Natural killer cell (primary cell): ENCODE data around the gene POLR2M. TPM values are rescaled to one million over a fixed set of nuclear protein-coding genes. Genes with fewer than 3 reads are reported as not detected.

Experiments used
- ATAC-seq, 3 donors: fragments of 150-1000 bp in 2 of 3; fragments of 200-7000 bp in 1 of 3; cut with Tn5 transposase; 1 replicate in 1 of 3; 2 replicates in 2 of 3; pipeline ENCODE4 v1.10.0; 2021; ENCODE audit warnings: mild to moderate bottlenecking in 2 of 3, moderate library complexity in 2 of 3
- DNase-seq, 2 donors: peaks; one replicate each; pipeline versions ENCODE4 v3.0.0 to v3.0.0-alpha.2; 2013 to 2021; ENCODE audit warnings: mixed read lengths in 1 of 2
- H3K27ac ChIP-seq: one replicate; pipeline ENCODE4 v1.5.1; 2013; ENCODE audit warnings: mild to moderate bottlenecking, low read length
- H3K27me3 ChIP-seq: one replicate; pipeline ENCODE4 v1.6.1; 2013; ENCODE audit warnings: low read length; ENCODE audit not compliant: control insufficient read depth, insufficient read depth
- H3K36me3 ChIP-seq: one replicate; pipeline ENCODE4 v1.6.1; 2013; ENCODE audit warnings: low read length; ENCODE audit not compliant: control insufficient read depth, insufficient read depth
- H3K4me1 ChIP-seq: one replicate; pipeline ENCODE4 v1.6.1; 2013; ENCODE audit warnings: low read length; ENCODE audit not compliant: control insufficient read depth, insufficient read depth
- H3K4me3 ChIP-seq: one replicate; pipeline ENCODE4 v1.5.1; 2013; ENCODE audit warnings: low read length
- H3K9me3 ChIP-seq: one replicate; pipeline ENCODE4 v1.6.1; 2013; ENCODE audit warnings: low read length; ENCODE audit not compliant: control insufficient read depth, insufficient read depth
- H3K27ac Mint-ChIP-seq, 2 donors: one replicate each; pipeline ENCODE4 v1.8.0; 2022; ENCODE audit warnings: mild to moderate bottlenecking in 2 of 2, mixed read lengths in 2 of 2, moderate library complexity in 1 of 2
- H3K27me3 Mint-ChIP-seq, 2 donors: one replicate each; pipeline ENCODE4 v1.8.0; 2022; ENCODE audit warnings: low read depth in 2 of 2, mixed read lengths in 2 of 2
- H3K36me3 Mint-ChIP-seq: one replicate; pipeline ENCODE4 v1.8.0; 2022; ENCODE audit warnings: mixed read lengths
- H3K4me1 Mint-ChIP-seq, 2 donors: one replicate each; pipeline ENCODE4 v1.8.0; 2022; ENCODE audit warnings: mixed read lengths in 2 of 2
- H3K4me3 Mint-ChIP-seq: one replicate; pipeline ENCODE4 v1.8.0; 2022; ENCODE audit warnings: mild to moderate bottlenecking, moderate library complexity, mixed read lengths
- H3K9me3 Mint-ChIP-seq, 2 donors: one replicate each; pipeline ENCODE4 v1.8.0; 2022; ENCODE audit warnings: mixed read lengths in 2 of 2
- CTCF ChIP-seq: fragments of 200-600 bp; IDR thresholded peaks from one replicate; pipeline ENCODE4 v1.8.0; 2022; ENCODE audit warnings: antibody characterized with exemption
- WGBS: methylation state at CpG from one replicate; pipeline ENCODE4 v1.1.7; 2013; ENCODE audit warnings: missing lambda C conversion rate; ENCODE audit not compliant: insufficient coverage; 5-methylcytosine and 5-hydroxymethylcytosine counted together
- intact Hi-C: fragments of 100-400 bp; cut with micrococcal nuclease; formaldehyde crosslinking; loops from one replicate; pipeline ENCODE4 v1.14.2; 2022
- total RNA-seq, 4 donors: library from RNA; stranded (reverse); fragments of 120-200 nt in 1 of 4; gene quantifications; one replicate each; pipeline versions ENCODE4 v1.2.3 to v1.2.4, GENCODE V29; 2013 to 2022

Gene POLR2M
- total RNA-seq, 3 donors from 2014 or later (not counting 1 experiment from before 2014, with no cell fraction given): 74.0 to 109 (median 94.9) TPM

- ATAC-seq (no peak), DNase-seq (peak in 1 of 2 donors; percentile 26)
- Histone ChIP-seq H3K27ac (no peak overlapping the region), H3K4me3 (no peak overlapping the region), H3K9me3 (no peaks in the 10 kb centered on the region), H3K27me3 (peaks cover 3% of the 10 kb centered on the region), H3K36me3 (no peaks in the 10 kb centered on the region), H3K4me1 (no peaks in the 10 kb centered on the region)
- H3K9me3 Mint-ChIP-seq: no peaks in the 10 kb centered on the region
- intact Hi-C loops: no loop called here
- no peaks in the 10 kb centered on the region for H3K36me3 Mint-ChIP-seq
- H3K4me1 Mint-ChIP-seq: no peaks in the 10 kb centered on the region
- WGBS: 85% methylated on average over 7 of the region's 10 CpGs
- peaks cover 16 to 47% of the 10 kb centered on the region in 2 donors for H3K27me3 Mint-ChIP-seq
- H3K4me3 Mint-ChIP-seq: no peak overlapping the region
- H3K27ac Mint-ChIP-seq: no peak overlapping the region
- TF ChIP-seq CTCF: no peak
Measured at GRCh38 chr15:57667171-57667849, 39.2 kb upstream of the POLR2M start.

DNA sequence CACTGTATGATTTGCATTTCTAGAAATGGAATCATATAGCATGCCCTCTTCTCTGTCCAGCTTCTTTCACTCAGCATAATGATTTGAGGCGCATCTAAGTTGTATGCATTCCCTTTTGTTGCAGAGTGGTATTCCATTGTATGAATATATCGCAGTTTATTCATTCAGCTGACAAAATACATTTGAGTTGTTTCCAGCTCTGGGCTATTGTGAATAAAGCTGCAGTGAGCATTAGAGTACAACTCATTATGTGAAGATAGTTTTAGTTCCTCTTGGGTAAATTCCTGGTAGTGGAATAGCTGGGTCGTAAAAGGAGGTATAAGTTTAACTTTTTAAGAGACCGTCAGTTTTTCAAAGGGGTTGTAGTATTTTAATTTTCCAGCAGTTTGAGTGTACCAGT lies 38.5 kb upstream of the POLR2M start:
- Histone ChIP-seq H3K27me3 (peaks cover 3% of the 10 kb centered on the region), H3K4me1 (no peaks in the 10 kb centered on the region), H3K36me3 (no peaks in the 10 kb centered on the region), H3K4me3 (no peak overlapping the region), H3K27ac (no peak overlapping the region), H3K9me3 (no peaks in the 10 kb centered on the region)
- no peak for ATAC-seq
- WGBS: 73% methylated on average over 3 of the region's 4 CpGs
- no peak overlapping the region for H3K27ac Mint-ChIP-seq
- no peaks in the 10 kb centered on the region for H3K36me3 Mint-ChIP-seq
- TF ChIP-seq CTCF: no peak
- intact Hi-C loops: no loop called here
- H3K27me3 Mint-ChIP-seq: peaks cover 22 to 48% of the 10 kb centered on the region in 2 donors
- no peaks in the 10 kb centered on the region for H3K9me3 Mint-ChIP-seq
- no peaks in the 10 kb centered on the region for H3K4me1 Mint-ChIP-seq
- DNase-seq: no peak
- H3K4me3 Mint-ChIP-seq: no peak overlapping the region

DNA sequence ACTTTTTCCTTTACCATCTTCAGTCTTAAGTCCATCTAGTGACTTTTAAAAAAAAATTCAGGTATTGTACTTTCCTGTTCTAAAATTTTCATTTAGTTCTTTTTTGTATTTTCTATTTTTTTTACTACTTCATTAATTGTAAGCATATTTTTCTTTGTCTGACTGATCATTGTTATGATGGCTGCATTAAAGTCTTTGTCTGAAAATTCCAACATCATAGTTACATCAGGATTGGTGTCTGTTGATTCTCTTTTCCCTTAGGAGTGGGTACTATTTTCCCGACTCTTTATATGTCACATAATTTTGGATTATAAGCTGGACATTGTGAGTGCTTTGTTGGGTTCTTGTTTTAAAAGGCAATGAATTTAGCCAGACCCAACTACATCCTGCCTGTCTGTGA lies 34.9 kb upstream of the POLR2M start:
- no peaks in the 10 kb centered on the region for H3K36me3 Mint-ChIP-seq

More for the DNA sequence above, 34.9 kb upstream of the POLR2M start:
- TF ChIP-seq CTCF: no peak
- no peaks in the 10 kb centered on the region for H3K4me1 Mint-ChIP-seq
- peaks cover 35 to 68% of the 10 kb centered on the region in 2 donors for H3K27me3 Mint-ChIP-seq
- ATAC-seq: no peak
- Histone ChIP-seq H3K36me3 (no peaks in the 10 kb centered on the region), H3K27ac (no peak overlapping the region), H3K9me3 (no peaks in the 10 kb centered on the region), H3K27me3 (peaks cover 3% of the 10 kb centered on the region), H3K4me1 (no peaks in the 10 kb centered on the region), H3K4me3 (no peak overlapping the region)
- no peak overlapping the region for H3K4me3 Mint-ChIP-seq
- H3K9me3 Mint-ChIP-seq: no peaks in the 10 kb centered on the region
- WGBS: 0% methylated on average over 1 of the region's 1 CpG
- intact Hi-C loops: no loop called here
- no peak for DNase-seq
- H3K27ac Mint-ChIP-seq: no peak overlapping the region
